Inferior parietal cortex (tissue), 1 donor: ENCODE results near the gene CABP7.

ENCODE experiments used
- DNase-seq: peaks from one replicate; pipeline ENCODE4 v3.0.0-alpha.2; 2016; ENCODE audit errors: extremely low spot score

CABP7 gene

DNA sequence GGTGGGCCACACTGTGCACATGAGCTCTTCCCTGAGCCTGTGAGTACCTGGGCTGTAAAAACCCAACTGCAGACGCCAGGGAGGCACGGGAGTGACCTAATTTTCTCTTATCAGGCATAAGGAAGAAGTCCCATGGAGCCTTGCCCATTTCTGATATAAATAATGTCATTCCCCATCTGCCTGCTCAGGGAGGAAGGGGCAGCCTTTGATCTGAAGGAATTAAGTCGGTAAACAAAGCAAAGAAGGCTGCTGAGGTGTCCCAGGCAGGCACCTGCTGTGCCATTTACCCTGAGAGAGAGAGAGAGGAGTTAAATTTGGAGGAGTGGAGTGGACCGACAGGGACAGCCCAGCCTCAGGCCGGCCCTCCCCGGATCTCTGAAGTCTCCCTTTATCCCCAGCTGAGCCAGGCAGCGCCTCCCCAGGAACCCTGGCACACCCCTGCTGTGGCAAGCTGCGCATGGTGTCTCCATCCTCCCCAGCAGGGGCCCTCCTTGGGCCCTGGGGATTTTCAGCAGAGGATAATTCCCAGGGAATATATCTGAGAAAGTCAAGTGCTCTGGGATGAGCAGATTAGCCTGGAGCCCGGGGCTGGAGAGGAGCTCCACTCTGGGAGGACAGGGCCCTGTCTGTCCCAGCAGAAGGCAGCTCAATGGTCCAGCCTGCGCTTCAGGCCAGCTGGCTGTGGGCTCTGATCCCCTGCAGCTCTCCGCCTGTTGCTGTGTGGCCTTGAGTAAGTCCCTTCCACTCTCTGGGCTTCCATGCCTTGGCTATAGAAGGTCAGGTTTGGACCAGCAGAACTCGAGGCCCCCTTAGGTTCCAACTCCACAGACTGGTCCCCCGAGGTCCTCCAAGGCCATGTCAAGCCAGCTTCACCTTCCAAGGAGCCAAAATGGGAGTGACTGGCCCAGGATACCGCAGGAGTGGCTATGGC, 17.5 kb upstream of the CABP7 start:
- no peak for DNase-seq

DNA sequence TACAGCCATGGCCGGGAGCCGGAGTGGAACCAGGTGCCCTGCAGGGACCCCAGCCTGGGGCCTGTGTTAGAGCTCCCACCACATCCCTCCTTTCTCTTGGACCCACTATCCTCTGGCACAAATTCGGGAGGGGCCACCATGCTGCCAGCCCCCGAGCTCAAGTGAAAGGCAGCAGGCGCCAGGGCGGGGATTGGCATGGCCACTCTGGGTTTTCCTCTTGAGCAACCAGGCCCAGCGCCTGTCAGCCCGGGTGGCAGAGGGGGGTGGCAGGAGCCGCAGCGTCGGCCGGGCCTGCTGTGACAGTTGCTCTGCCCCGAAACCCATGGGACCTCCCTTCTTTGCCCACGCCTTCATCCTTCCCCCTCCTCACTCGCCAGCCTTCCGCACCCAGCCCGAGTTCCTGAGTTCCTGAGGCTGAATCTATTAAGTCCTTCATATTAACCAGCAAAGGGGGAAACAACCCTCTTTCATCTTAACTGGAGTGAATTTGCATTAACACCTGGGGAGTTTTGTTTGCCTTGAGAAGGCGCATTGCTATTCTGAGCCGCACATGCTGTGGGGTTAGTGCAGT, 16.8 kb upstream of the CABP7 start:
- no peak for DNase-seq

DNA sequence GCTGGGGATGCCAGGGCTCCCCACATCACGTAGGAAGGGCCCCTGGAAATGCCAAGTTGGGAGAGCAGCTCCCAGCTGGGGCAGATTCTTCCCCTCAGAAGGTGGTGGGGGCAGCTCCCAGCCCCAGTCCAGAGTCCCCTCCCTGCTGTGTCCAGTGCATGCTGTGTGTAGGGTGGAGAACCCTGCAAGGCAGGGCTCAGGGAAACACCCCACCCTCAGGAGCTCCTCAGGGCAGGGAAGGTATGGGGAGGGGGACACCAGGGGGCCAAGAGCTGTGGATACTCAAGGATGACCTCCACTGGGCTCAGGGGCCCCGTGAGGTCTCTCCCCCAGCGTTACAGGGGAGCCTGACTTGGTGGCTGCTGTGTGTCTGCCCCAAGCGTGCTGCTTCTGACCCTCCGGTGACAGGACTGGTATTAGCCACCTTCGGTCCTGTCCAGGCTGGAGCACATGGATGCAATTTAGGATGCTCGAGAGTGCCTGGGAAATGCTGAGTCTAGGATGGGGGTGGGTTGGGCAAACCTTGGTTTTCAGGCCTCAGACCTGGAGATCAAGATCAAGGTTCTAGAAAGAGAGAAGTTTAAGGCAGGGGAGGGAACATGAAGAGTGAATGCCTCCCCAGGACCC, 16.1 kb upstream of the CABP7 start:
- DNase-seq = no peak

DNA sequence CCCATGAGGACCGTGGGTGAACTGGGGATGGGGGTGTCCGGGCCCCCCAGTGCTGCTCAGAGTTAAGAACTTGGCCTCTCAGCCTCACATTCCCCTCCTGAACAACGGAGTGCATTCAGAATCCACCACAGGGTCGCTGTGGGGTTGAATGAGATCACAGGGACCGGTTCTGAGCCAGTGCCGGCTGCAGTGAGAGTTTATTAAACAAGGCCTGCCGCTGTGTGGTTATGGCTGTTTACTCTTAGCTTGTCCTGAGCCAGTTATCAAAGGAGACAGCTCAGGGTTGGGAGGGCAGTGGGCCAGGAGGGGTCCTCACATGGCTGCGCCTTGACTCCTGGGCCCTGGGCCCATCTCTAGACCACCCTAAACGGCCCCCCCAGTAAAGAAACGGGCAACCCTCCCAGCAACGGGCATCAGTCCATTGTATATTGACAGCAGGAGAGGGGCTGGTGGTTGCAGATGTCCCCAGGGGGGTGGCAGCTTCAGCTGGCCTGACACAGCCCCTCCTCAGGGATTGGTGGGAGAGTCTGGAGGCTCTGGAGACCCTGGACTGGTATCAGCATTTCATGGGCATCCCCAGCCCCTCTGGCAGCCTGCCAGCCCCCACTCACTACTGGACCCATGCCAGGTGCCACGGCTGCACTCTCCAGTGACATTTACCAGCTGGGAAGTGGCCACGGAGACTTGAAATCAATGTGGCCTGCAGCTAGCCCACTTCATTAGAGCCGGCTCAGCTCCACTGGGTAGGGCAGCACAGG, 15.1 kb upstream of the CABP7 start:
- peak; percentile 60 for DNase-seq

DNA sequence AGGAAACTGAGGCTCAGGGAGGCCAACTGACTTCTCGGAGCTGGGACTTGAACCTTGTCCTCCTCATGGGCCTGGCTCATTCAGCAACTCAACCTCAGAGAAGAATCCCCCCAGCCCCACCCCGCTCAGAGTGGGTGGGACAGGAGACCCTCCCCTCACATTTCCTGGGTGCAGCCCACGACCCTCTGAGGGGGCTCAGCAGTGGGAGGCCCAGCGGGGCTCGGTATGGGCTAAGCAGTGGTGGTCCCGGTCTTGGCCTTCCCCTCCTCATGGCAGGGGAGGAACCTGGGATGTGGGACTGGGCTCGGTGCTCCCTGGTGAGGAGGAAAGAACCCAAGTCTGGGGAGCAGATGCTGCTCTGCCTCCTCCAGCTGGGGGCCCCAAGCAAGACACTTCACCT, 14.2 kb upstream of the CABP7 start:
- no peak for DNase-seq

DNA sequence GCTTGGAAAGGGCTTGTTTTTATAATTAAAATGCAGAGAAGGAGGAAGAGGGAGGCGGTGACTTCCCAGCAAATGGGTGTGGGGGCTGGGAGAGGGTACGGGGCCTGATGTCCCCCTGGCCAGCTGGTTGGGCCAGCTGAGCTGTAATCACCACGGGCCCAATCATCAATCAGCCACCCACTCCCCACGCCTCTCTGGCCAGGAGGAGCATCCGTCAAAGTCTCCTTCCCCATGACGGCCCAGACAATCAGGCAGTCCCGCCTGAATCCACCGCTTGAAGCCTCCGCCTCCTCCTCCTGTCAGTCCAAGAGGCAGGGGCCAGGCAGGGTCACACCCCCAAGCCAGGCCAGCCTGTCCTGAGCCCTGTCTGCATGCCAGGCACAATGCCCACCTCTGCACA, 13.3 kb upstream of the CABP7 start:
- no peak for DNase-seq

DNA sequence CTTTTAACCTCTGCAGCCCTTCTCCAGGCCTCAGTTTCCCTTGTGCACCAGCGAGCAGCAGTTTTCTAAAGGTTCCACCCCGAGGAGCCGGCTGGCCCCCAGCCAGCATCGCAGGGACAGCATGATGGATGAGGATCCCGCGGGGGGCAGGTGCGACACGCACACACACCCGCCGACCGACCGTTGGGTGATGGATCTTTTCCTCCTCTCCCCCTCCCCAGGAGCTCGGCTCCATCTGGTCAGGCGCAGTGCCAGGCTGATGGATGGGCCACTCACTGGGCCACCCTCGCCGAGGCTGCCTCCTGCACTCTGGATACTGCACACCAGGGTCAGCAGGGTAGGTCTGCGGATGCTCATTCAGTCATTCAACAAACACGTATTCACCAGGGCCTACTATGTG, 12.8 kb upstream of the CABP7 start:
- no peak for DNase-seq

DNA sequence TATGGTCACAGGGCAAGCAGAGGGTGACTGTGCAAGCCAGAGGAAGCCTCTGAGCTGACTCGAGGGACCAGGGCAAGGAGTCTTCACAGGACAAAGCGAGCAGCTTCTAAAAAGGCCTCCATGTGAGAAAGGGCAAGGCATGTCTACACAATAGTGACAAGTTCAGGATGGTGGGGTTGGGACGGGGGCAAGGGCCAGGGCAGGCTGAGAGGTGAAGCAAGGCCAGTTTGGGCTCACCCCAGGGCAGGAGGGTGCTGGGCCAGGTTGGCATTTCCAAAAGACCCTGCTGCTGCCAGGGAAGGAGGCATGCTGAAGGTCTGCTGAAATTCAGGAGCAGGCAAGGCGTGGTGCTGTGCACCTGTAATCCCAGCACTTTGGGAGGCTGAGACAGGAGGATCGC, 12.3 kb upstream of the CABP7 start:
- DNase-seq = no peak

DNA sequence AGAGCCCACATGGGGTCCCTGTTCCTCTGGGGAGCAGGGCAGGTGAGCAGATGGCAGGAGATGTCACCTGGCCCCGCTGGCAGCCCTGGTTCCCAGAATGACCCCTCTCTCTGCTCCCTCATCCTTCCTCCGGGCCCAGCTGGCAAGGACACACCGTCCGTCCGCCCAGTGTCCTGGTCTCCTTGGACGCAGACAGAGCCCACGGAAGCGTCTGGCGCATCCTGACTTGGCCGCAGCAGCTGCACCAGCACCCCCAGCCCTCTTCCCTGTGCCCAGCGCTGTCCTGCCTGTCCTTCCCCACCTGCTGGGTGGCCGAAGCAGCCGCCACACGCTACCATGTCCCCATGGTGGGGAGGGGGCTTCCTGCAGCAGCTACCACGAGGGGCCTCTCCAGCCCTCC, 9.6 kb upstream of the CABP7 start:
- DNase-seq = no peak

DNA sequence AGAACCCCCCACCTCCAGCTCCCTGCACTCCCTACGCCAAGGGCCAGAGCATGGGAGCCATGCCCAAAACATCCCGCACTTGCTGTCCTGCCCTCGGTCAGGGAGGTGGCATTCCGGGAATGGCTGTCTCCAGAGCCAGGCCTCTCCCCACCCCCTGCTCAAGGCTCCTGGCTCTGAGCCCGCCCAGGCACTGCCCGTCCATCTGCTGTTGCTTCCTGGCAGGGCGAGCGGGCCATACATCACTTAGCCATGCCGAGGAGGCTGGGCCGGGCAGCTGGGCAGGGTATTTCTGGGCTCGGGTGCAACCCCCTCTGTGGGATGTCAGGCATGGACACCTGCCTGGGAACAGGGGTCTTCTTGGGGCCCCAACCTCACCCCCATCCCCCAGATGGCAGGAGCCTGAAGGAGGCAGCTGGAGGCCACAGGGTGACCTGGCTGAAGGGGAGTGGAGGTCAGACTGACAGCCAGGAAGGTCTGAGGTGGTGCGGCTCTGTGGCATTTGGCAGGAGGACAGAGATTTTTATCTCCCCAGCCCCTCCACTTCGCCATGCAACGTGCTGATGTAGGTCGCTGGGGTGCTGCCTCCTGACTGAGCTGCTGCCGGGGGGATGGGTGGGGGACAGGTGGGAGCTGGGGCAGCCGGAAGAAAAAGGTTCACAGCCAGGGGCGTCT, 8.7 kb upstream of the CABP7 start:
- DNase-seq = no peak

DNA sequence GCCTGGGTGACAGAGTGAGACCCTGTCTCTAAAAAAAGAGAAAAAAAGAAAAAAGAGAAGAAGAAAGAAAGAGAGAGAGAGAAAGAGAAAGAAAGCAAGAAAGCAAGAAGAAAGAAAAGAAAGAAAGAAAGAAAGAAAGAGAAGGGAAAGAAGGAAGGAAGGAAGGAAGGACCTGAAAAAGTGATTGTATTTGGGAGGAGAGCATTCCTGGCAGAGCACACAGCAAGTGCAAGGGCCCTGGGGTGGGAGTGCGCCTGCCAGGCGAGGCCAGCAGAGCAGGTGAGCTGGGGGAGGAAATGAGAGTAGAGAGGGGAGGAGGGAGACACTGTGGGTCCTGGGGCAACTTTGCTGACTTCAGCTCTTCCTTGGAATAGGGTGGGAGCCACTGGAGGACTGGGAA, 7.7 kb upstream of the CABP7 start:
- no peak for DNase-seq

DNA sequence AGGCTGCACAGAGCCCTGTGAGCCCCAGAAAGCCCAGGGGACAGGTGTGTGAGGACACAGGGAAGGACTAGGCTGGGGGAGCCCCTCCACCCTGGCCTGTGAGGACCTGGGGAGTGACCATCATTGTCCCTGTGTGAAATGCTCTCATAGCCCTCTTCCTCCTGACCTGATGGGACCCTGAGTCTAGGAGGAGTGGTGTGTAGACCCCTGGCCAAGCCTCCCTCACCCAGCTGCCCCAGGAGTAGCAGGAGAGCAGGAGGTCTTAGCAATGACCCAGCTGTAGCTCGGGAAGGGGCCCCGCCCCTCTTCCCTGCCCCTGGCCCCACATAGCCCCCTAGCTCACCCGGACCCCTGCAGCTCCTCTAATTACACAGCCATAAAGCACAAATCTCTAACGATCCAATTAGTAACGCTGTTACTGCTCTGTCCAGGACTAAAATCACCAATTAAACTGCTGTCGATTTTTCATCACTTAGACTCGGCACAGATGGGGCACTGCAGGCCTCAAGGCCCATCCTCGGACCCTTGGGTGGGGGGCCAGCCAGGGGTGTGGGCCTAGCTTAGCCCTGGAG, 6.6 kb upstream of the CABP7 start:
- no peak for DNase-seq

DNA sequence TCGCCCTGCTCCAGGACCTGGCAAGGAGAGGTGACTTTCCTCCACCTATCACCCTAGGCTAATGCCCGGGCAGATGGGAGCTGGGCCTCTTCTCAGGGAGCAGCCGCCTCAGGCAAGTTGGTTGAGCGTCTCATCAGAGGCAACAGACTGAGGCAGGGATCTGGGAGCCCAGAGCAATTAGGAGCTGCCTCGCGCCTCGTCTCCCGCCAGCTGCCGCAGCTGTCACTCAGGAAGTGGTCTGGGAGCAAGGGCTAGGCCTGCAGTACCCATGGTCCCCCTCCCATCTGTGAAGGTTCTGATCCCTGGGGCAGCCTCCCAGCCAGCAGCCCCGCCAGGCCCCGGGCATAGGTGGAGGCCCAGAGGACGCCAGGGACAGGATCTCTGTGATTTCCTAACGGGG, 4.6 kb upstream of the CABP7 start:
- no peak for DNase-seq

DNA sequence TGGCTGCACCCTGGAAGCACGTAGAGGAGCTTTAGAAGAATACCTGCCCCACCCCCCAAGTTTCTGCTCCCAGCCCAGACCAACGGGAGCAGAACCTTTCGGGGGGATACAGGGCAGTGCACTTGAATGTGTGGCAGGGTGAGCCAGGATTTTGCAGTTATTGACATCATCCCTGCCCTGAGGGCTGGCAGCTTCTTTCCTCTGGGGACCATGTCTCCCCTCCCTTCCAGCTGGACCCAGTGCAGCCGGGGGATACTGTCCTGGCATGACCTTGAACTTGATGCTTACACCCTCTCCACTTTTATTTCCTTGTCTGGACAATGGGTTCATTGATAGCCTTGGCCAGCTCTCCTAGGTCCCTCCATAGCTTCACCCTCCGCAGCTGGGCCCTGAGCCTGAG, 4.1 kb upstream of the CABP7 start:
- DNase-seq = no peak

DNA sequence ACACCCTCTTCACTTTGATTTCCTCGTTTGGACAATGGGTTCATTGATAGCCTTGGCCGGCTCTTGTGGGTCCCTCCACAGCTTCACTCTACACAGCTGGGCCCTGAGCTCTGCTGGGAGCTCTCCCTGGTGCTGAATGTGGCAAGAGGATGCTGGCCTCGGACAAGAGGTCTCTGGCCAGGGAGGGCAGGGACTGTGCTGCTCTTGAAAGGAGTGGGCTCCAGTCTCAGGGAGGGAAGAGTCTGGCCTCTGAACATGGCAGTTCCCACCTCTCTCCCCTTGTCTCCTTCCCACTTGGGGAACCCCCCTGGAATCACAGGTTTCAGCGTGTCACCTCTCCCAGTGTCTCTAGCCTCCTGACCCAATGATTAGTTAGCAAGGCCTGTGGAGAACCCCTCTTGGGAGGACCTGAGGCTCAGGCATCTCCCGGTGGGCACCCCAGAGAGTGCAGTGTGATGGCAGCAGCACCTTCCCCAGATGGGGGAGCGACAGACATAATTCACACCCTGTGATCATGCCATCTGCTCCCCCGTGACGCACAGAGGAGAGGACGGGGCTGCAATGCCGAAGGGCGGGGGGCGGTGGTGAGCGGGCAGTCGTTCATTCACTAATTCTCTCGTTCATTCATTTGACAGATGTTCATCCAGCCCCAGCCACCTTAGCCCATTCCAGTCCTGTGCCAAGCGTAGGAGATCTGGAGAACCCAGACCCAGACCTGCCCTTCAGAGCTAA, 2.8 kb upstream of the CABP7 start:
- peak; percentile 80 for DNase-seq

DNA sequence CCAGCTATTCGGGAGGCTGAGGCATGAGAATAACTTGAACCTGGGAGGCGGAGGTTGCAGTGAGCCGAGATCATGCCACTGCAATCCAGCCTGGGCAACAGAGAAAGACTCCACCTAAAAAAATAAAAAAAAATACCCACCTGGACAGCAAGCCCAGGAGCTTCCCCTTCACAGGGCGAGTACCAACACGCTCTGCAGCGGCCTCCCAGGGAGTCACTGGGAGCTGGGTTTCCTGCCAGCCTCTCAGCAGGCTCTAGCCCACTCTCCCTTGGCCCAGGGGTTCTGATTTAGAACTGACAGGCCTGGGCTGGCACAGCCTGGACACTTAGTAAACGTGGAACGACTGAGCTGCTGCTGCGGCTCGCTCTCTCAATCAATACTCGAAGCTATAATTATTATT, 2.0 kb upstream of the CABP7 start:
- no peak for DNase-seq

DNA sequence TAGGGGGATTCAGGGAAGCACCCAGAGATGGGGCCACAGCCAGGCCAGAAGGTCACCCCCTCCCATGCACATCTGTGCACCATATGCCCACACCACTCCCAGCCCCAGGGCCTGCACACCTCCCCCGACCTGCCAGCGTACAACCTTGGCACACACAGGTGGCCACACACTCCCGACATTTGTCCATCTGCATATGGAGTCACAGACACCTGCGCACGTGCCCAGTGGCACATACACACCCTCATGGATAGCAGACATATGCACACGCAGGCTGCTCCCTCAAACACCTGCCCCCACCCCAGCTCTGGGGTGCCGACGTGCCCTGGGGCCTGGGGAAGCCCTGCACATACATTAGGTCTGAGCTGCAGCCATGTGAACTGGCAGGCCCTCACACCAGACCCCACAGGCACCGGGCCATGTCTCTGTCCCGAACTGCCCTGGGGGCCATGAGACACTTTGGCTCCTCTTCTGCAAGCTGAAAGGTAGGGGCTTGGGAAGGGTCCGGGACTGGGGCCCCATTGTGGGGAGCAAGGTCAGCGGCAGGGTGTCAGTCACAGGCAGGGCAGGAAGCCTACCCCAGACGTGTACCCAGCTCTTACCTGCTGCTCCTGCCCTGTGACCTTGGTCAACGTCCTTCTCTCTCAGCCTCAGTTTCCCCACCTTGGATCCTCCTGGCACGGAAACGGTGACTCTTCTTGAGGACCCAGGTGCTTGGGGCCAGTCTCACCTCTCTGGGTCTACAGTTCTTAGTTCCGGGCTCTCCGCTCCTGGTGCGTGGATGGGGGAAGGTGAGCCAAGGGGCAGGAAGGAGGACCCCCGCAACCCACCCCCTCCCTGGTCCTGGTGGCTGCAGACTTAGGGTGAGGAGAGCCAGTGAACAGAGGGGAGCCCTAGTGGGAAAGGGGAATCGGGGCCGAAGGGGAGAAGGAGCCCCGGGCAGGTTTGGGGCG, 579 bp upstream of the CABP7 start:
- no peak for DNase-seq

DNA sequence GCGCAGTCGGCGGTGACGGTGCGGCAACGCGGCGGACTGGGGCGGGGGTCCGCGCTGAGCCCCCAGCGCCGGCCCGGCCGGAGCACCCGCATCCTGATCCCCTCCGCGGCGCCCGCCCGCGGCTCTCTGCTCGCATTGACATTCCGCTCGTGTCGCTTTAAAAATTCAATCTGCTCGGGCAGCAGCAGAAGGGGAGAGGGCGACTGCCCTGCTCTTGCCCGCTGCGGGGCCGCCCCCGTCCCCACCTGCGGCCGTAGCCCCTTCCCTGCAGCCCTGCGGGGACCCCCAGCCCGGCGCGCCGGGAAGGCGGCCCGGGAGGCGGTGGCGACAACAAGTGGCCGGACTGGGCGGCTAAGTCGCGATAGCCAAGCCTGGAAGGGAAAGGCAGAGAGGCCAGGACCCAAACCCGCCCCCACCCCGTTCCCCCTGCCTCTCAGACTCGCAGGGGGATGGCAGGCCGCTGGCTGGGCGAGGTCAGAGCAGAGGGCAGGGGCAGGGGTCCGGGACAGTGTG, 1.1 kb downstream of the CABP7 start:
- DNase-seq = no peak

DNA sequence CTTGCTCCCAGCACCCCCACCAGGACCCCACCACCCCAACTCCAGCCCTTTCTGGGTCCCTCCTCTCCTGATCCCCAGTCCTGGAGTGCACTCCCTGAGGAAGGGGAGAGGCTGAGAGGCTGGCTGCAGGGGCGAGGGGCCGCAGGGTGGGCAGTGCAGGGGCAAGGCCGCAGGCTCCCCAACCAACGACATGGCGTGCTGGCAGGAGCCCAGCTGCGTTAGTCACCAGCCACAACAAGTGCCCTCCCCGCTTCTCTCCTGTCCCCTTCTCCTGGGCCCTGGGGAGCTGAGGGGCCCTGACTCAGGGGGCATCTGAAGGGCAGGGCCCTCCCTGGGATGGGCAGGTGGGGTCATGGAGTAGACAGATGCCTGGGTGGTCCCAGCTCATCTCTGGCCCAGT, 2.3 kb downstream of the CABP7 start:
- DNase-seq = no peak
